ENCODE results near the gene MGST2. TPM values are rescaled to one million over a fixed set of nuclear protein-coding genes. Genes with fewer than 3 reads are reported as not detected.

MGST2 gene
- total RNA-seq, 2 experiments from 2014 or later: 0.70 to 3.0 TPM

DNA sequence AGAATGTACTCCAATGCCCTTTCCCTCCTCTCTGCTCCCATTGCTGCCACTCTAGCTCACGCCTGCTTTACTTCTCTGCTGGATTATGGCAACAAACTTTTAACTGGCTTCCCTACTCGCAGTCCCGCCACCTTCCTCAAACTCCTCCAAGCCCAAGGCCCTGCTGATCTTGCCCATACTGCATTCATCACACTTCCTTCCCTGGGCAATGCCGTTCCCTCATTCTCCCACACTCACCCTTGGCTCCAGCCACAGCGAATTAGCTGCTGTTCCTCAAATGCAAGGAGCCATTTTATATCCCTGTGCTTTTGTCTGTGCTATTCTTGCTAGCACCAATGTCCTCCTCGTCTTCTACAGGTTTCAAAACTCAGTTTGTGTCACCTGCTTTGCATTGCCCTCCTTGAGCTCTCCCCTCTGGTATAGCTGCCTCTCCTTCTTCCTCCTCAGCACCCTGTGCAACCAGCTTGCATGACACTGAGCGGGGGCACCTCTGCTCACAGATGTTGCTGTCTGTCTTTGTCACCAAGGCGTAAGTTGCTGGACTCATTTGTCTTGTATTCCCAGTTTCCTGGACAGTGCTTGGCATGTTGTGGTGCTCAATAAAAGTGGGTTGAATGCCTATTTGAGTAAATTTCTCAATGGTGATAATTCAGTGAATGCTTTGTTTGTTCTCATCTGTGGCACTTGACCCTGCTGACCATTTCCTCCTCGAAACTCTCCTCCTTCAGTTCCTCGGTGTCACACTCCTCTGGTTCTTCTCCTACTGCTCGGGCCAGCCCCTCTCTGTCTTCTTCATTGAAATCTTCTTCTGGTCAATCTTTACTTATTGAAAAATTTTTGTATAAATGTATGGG lies 22.4 kb upstream of the MGST2 start:
- TF ChIP-seq, protein P1, sequence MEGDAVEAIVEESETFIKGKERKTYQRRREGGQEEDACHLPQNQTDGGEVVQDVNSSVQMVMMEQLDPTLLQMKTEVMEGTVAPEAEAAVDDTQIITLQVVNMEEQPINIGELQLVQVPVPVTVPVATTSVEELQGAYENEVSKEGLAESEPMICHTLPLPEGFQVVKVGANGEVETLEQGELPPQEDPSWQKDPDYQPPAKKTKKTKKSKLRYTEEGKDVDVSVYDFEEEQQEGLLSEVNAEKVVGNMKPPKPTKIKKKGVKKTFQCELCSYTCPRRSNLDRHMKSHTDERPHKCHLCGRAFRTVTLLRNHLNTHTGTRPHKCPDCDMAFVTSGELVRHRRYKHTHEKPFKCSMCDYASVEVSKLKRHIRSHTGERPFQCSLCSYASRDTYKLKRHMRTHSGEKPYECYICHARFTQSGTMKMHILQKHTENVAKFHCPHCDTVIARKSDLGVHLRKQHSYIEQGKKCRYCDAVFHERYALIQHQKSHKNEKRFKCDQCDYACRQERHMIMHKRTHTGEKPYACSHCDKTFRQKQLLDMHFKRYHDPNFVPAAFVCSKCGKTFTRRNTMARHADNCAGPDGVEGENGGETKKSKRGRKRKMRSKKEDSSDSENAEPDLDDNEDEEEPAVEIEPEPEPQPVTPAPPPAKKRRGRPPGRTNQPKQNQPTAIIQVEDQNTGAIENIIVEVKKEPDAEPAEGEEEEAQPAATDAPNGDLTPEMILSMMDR (IDR thresholded peaks at IDR 0.05): no peak
- POLR2A ChIA-PET: no interaction called here
- no peaks in the 10 kb centered on the region for H3K36me3 Mint-ChIP-seq (ENCODE audit: low read depth)
- Histone ChIP-seq H3K27me3 (ENCODE audit: control insufficient read depth in 1 of 2, insufficient read depth in 2 of 2, low read length in 2 of 2) (no peaks in the 10 kb centered on the region), H3K27ac (ENCODE audit: low read depth in 1 of 2, low read length in 2 of 2) (no peak overlapping the region), H3K4me1 (ENCODE audit: insufficient read depth, low read length) (no peaks in the 10 kb centered on the region), H3K4me3 (ENCODE audit: low read length) (no peak overlapping the region), H3K9me3 (ENCODE audit: control insufficient read depth in 1 of 2, insufficient read depth in 1 of 2, low read length in 2 of 2) (peaks cover 6 to 14% of the 10 kb centered on the region in 2 experiments), H3K36me3 (ENCODE audit: insufficient read depth, low read length) (no peaks in the 10 kb centered on the region)
- peaks cover 5% of the 10 kb centered on the region for H3K27me3 Mint-ChIP-seq
- H3K27ac Mint-ChIP-seq: no peak overlapping the region
- intact Hi-C loops (cut with DNase I, micrococcal nuclease): no loop called here
- H3K4me1 Mint-ChIP-seq (ENCODE audit: low read depth): no peaks in the 10 kb centered on the region
- H3K9me3 Mint-ChIP-seq: peaks cover 5% of the 10 kb centered on the region
- CTCF ChIA-PET: interaction anchor here (1.5 kb wide), 1 partner anchor 8 kb away, joined by 5 read pairs; no protein-coding TSS in a partner anchor
- ATAC-seq (ENCODE audit: poor library complexity) (no peak), DNase-seq (no peak)
- H3K4me3 Mint-ChIP-seq: no peak overlapping the region

DNA sequence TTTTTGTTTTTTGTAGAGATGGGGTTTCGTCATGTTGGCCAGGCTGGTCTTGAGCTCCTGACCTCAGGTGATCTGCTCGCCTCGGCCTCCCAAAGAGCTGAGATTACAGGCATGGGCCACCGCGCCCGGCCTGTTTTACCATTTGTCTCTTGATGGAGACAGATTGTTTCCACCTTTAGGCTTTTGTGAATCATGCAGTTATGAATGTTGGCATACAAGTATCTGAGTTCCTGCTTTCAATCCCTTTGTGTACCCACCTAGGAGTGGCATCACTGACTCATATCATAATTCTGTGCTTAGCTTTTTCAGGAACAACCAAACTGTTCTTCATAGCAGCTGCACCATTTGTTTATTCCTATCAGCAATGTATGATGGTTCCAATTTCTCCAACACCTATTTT lies 20.2 kb upstream of the MGST2 start:
- intact Hi-C loops (cut with DNase I, micrococcal nuclease): no loop called here
- ChIA-PET CTCF (interaction anchor here (1.8 kb wide), 1 partner anchor 42 kb away, joined by 4 read pairs; no protein-coding TSS in a partner anchor), POLR2A (no interaction called here)
- Mint-ChIP-seq H3K27ac (no peak overlapping the region), H3K4me1 (ENCODE audit: low read depth) (no peaks in the 10 kb centered on the region), H3K9me3 (no peaks in the 10 kb centered on the region), H3K36me3 (ENCODE audit: low read depth) (no peaks in the 10 kb centered on the region), H3K4me3 (no peak overlapping the region), H3K27me3 (no peaks in the 10 kb centered on the region)
- no peak overlapping the region for H3K4me3 ChIP-seq (ENCODE audit: low read length)
- ATAC-seq (ENCODE audit: poor library complexity) (no peak), DNase-seq (no peak)
- TF ChIP-seq, protein P1 (IDR thresholded peaks at IDR 0.05): no peak
- H3K27me3 ChIP-seq (ENCODE audit: control insufficient read depth in 1 of 2, insufficient read depth in 2 of 2, low read length in 2 of 2): no peaks in the 10 kb centered on the region
- H3K9me3 ChIP-seq (ENCODE audit: control insufficient read depth in 1 of 2, insufficient read depth in 1 of 2, low read length in 2 of 2): no peaks in the 10 kb centered on the region
- H3K4me1 ChIP-seq (ENCODE audit: insufficient read depth, low read length): no peaks in the 10 kb centered on the region
- H3K27ac ChIP-seq (ENCODE audit: low read depth in 1 of 2, low read length in 2 of 2): no peak overlapping the region
- H3K36me3 ChIP-seq (ENCODE audit: insufficient read depth, low read length): no peaks in the 10 kb centered on the region

DNA sequence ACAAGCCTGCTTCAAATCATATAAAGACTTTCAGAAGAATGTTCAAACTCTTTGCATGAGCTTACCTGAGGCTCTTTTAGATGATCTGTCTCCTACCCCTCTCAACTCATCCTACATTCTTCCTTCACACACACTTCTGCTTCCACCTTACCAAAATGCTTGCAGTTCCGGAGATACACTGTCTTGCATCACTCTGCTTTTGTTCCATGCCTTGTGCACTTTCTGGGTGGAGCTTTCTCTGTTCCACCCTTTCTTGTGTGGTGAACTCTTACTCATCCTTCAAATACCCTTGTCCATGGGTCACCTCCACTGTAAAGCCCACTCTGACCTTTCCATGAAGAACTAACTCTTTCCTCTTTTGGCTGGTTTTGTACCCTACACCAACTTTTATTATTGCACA lies 18.4 kb upstream of the MGST2 start:
- Histone ChIP-seq H3K9me3 (ENCODE audit: control insufficient read depth in 1 of 2, insufficient read depth in 1 of 2, low read length in 2 of 2) (no peaks in the 10 kb centered on the region), H3K27ac (ENCODE audit: low read depth in 1 of 2, low read length in 2 of 2) (no peak overlapping the region), H3K27me3 (ENCODE audit: control insufficient read depth in 1 of 2, insufficient read depth in 2 of 2, low read length in 2 of 2) (no peaks in the 10 kb centered on the region), H3K4me3 (ENCODE audit: low read length) (no peak overlapping the region), H3K36me3 (ENCODE audit: insufficient read depth, low read length) (no peaks in the 10 kb centered on the region), H3K4me1 (ENCODE audit: insufficient read depth, low read length) (peaks cover 5% of the 10 kb centered on the region)
- Mint-ChIP-seq H3K36me3 (ENCODE audit: low read depth) (no peaks in the 10 kb centered on the region), H3K27ac (no peak overlapping the region), H3K27me3 (no peaks in the 10 kb centered on the region), H3K4me3 (no peak overlapping the region), H3K9me3 (no peaks in the 10 kb centered on the region), H3K4me1 (ENCODE audit: low read depth) (peaks cover 6% of the 10 kb centered on the region)
- TF ChIP-seq, protein P1 (IDR thresholded peaks at IDR 0.05): no peak
- no peak for DNase-seq
- intact Hi-C loops (cut with DNase I, micrococcal nuclease): no loop called here
- POLR2A ChIA-PET: no interaction called here
- CTCF ChIA-PET: no interaction called here
- no peak for ATAC-seq (ENCODE audit: poor library complexity)

Measured in CD4-positive, alpha-beta T cell (primary cell).